Measurements from ENCODE around the gene THYN1.

DNA sequence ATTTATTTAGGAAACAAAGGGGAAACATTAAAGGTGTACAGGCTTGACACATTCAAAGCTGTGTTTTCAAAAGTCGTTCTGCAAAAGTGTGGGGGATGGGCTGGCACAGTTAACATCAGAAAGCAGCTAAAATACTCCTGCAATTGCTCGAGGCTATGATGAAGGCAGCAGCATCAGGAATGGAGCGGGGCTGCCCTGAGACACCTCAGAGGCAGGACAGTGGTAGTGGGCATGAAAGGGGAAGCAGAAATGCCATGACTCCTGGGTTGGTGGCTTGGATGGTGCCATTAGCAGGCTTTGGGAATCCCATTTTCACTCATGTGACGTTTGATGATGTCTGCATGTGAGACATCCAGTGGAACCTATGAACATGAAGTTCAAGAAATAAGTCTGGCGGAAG, 30.0 kb downstream of the THYN1 start:
- no peak for TF ChIP-seq CTCF (IDR thresholded peaks at IDR 0.05)
- TF ChIP-seq, protein P1, sequence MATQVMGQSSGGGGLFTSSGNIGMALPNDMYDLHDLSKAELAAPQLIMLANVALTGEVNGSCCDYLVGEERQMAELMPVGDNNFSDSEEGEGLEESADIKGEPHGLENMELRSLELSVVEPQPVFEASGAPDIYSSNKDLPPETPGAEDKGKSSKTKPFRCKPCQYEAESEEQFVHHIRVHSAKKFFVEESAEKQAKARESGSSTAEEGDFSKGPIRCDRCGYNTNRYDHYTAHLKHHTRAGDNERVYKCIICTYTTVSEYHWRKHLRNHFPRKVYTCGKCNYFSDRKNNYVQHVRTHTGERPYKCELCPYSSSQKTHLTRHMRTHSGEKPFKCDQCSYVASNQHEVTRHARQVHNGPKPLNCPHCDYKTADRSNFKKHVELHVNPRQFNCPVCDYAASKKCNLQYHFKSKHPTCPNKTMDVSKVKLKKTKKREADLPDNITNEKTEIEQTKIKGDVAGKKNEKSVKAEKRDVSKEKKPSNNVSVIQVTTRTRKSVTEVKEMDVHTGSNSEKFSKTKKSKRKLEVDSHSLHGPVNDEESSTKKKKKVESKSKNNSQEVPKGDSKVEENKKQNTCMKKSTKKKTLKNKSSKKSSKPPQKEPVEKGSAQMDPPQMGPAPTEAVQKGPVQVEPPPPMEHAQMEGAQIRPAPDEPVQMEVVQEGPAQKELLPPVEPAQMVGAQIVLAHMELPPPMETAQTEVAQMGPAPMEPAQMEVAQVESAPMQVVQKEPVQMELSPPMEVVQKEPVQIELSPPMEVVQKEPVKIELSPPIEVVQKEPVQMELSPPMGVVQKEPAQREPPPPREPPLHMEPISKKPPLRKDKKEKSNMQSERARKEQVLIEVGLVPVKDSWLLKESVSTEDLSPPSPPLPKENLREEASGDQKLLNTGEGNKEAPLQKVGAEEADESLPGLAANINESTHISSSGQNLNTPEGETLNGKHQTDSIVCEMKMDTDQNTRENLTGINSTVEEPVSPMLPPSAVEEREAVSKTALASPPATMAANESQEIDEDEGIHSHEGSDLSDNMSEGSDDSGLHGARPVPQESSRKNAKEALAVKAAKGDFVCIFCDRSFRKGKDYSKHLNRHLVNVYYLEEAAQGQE (IDR thresholded peaks at IDR 0.05; ENCODE audit: insufficient read depth in 1 of 2, low read depth in 2 of 2, low read length in 1 of 2) = no peak
- no peak for TF ChIP-seq TCF7L2 (IDR thresholded peaks at IDR 0.05; ENCODE audit: low read depth, low read length)

All from Panc1 (cell line).